Parathyroid adenoma (tissue), 2 donors: Measurements from ENCODE around the gene NEXN.

Source experiments
- H2AFZ ChIP-seq: fragments of 300-600 bp; sonication (generic); one replicate; pipeline ENCODE4 v1.7.0; 2017; ENCODE audit warnings: antibody characterized with exemption, mild to moderate bottlenecking
- H3K27ac ChIP-seq: fragments of 300-600 bp; sonication (generic); one replicate; pipeline ENCODE4 v1.7.0; 2017
- H3K27me3 ChIP-seq: fragments of 300-600 bp; sonication (generic); one replicate; pipeline ENCODE4 v1.7.0; 2017; ENCODE audit warnings: low read length; ENCODE audit not compliant: control insufficient read depth, insufficient read depth
- H3K36me3 ChIP-seq: fragments of 300-600 bp; sonication (generic); one replicate; pipeline ENCODE4 v1.7.0; 2017; ENCODE audit warnings: low read length; ENCODE audit not compliant: control insufficient read depth, insufficient read depth
- H3K4me1 ChIP-seq: fragments of 300-600 bp; sonication (generic); one replicate; pipeline ENCODE4 v1.7.0; 2017; ENCODE audit warnings: control low read depth
- H3K4me2 ChIP-seq: fragments of 300-600 bp; sonication (generic); one replicate; pipeline ENCODE4 v1.7.0; 2017; ENCODE audit warnings: low read length
- H3K4me3 ChIP-seq: fragments of 300-600 bp; sonication (generic); one replicate; pipeline ENCODE4 v1.7.0; 2017; ENCODE audit warnings: low read depth, low read length
- H3K79me2 ChIP-seq: fragments of 300-600 bp; sonication (generic); one replicate; pipeline ENCODE4 v1.7.0; 2017; ENCODE audit warnings: control low read depth
- H3K9ac ChIP-seq: fragments of 300-600 bp; sonication (generic); one replicate; pipeline ENCODE4 v1.7.0; 2017; ENCODE audit warnings: mild to moderate bottlenecking
- H3K9me3 ChIP-seq: fragments of 300-600 bp; sonication (generic); one replicate; pipeline ENCODE4 v1.7.0; 2017; ENCODE audit warnings: low read length; ENCODE audit not compliant: control insufficient read depth
- TF ChIP-seq, protein P1 (sequence below): fragments of 300-600 bp; sonication (generic); IDR thresholded peaks from one replicate; pipeline ENCODE4 v1.7.0; 2017; ENCODE audit warnings: antibody characterized with exemption, mild to moderate bottlenecking
- donor health status: primary hyperparathyroidism.

Gene NEXN

DNA sequence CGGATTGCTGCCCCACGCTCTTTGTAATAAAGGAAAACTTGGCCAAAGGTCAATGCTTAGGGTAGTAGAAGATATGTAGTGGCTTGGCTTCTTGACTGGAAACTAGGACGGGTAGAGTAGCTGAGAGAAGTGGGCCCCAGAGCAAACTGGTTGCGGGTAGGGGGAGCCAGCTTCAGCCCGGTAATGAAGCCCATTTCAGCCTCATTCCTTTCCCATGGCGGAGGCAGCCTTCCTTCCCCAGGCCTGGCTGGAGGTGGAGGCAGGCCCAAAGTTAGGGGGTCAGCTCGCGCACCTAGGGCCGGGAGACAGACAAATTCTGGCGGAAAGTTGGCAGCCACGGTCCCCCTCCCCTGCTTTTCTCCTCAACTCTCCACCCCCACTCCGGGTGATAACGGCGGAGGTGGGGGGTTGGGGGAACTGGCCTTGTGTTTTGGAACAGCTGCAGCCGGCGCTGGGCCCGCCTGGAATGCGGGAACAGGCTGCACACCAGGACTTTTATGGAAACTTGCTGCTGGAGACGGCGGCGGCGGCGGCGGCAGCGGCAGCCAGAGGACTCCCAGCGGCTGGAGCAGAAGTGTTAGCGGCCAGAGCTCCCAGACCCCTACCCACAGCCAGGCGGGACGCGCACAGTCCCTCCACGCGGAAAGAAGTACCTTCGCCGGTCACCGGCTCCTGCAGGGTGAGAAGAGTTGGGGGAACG, at the start of gene NEXN:
Gene NEXN, plus strand, starts transcription at position 544 of the 700 bp plus-strand sequence. CDS start 27,483 bp downstream, outside the sequence.
- Histone ChIP-seq H3K4me1 (no peaks in the 10 kb centered on the region), H3K9me3 (no peaks in the 10 kb centered on the region), H3K4me2 (peak within 1 kb of the TSS; percentile 79), H3K27ac (peak within 1 kb of the TSS; percentile 53), H3K36me3 (no peaks in the 10 kb centered on the region), H3K9ac (no peak within 1 kb of the TSS), H3K27me3 (no peaks in the 10 kb centered on the region), H3K79me2 (no peaks in the 10 kb centered on the region), H2AFZ (peak within 1 kb of the TSS; percentile 87), H3K4me3 (peak within 1 kb of the TSS; percentile 66)
- TF ChIP-seq, protein P1, sequence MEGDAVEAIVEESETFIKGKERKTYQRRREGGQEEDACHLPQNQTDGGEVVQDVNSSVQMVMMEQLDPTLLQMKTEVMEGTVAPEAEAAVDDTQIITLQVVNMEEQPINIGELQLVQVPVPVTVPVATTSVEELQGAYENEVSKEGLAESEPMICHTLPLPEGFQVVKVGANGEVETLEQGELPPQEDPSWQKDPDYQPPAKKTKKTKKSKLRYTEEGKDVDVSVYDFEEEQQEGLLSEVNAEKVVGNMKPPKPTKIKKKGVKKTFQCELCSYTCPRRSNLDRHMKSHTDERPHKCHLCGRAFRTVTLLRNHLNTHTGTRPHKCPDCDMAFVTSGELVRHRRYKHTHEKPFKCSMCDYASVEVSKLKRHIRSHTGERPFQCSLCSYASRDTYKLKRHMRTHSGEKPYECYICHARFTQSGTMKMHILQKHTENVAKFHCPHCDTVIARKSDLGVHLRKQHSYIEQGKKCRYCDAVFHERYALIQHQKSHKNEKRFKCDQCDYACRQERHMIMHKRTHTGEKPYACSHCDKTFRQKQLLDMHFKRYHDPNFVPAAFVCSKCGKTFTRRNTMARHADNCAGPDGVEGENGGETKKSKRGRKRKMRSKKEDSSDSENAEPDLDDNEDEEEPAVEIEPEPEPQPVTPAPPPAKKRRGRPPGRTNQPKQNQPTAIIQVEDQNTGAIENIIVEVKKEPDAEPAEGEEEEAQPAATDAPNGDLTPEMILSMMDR, result no peak

DNA sequence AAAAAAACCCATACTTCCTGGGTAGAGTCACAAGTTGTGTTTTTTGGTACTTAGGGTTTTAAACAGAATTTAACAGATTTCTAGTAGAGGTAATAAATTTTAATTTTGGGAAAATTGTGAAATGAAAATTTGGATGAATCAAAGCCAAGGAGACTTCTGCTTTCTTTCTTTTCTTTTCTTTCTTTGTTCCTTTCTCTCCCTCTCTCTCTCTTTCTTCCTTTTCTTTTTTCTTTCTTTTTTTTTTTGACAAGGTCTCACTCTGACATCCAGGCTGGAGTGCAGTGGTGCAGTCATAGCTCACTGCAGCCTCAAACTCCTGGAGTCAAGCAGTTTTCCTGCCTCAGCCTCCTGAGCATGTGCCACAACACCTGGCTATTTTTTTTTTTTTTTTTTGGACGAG, 46.9 kb upstream of the NEXN start:
- Histone ChIP-seq H2AFZ (no peak overlapping the region), H3K4me2 (no peak overlapping the region), H3K27me3 (no peaks in the 10 kb centered on the region), H3K79me2 (no peaks in the 10 kb centered on the region), H3K4me1 (no peaks in the 10 kb centered on the region), H3K9me3 (no peaks in the 10 kb centered on the region), H3K27ac (no peak overlapping the region), H3K36me3 (no peaks in the 10 kb centered on the region), H3K4me3 (no peak overlapping the region), H3K9ac (no peak overlapping the region)
- TF ChIP-seq, protein P1, result no peak

DNA sequence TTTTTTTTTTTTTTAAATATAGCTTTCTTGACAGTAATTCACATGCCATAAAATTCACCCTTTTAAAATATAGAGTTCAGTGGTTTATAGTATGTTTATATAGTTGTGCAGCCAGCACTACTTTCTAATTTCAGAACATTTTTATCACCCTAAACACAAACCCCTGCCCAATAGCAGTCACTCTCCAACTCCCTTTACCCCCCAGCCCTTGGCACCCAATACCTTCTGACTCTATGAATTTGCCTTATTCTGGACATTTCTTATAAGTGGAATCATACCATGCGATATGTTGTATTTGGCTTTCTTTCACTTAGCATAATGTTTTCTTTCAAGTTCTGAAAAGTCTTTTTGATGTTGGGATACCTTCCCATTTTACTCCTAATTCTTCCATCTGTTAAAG, 42.5 kb upstream of the NEXN start:
- no peaks in the 10 kb centered on the region for H3K79me2 ChIP-seq

DNA sequence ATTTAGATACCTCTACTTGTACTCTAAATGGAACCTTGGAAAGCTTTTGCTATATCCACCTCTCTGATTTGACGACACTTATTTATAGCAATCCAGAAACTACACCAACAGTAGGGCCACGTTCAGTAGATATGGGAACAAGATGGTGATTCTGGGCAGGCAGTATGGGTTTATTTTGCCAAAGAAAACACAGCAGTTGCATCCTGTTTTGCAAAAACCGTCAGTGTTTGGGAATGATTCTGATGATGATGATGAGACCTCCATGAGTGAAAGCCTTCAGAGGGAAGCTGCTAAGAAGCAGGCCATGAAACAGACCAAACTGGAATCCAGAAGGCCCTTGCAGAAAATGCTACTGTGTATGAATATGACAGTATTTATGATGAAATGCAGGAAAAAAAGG, 41.5 kb upstream of the NEXN start:
- Histone ChIP-seq H3K27me3 (no peaks in the 10 kb centered on the region), H3K9ac (no peak overlapping the region), H3K4me2 (no peak overlapping the region), H3K36me3 (no peaks in the 10 kb centered on the region), H3K9me3 (no peaks in the 10 kb centered on the region), H3K79me2 (no peaks in the 10 kb centered on the region), H3K27ac (no peak overlapping the region), H3K4me1 (no peaks in the 10 kb centered on the region), H2AFZ (no peak overlapping the region), H3K4me3 (no peak overlapping the region)
- TF ChIP-seq, protein P1, result no peak

More for the DNA sequence above, 42.5 kb upstream of the NEXN start:
- Histone ChIP-seq H3K27me3 (no peaks in the 10 kb centered on the region), H3K9me3 (no peaks in the 10 kb centered on the region), H3K4me3 (no peak overlapping the region), H3K27ac (no peak overlapping the region), H3K4me1 (no peaks in the 10 kb centered on the region), H3K9ac (no peak overlapping the region), H2AFZ (no peak overlapping the region), H3K4me2 (no peak overlapping the region), H3K36me3 (no peaks in the 10 kb centered on the region)
- TF ChIP-seq, protein P1, result no peak

DNA sequence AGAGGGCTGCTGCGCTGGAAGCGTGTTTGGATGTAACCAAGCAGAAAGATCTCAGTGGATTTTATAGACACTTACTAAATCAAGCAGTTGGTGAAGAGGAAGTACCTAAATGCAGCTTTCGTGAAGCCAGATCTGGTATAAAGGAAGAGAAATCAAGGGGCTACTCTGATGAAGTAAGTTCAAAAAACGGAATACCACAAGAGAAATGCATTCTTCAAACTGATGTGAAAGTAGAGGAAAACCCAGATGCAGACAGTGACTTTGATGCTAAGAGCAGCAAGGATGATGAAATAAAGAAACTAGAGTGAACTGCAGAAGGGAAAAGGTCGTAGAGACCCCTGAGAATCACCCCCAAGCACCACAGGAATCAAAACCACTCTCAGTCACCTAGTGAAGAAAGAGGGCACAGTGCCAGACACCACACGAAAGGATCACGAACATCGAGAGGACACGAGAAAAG, 40.8 kb upstream of the NEXN start:
- no peak overlapping the region for H3K4me3 ChIP-seq
- no peak overlapping the region for H3K27ac ChIP-seq
- H3K9me3 ChIP-seq, result no peaks in the 10 kb centered on the region
- H3K27me3 ChIP-seq, result no peaks in the 10 kb centered on the region
- H3K4me2 ChIP-seq, result no peak overlapping the region
- no peaks in the 10 kb centered on the region for H3K4me1 ChIP-seq
- no peak overlapping the region for H3K9ac ChIP-seq
- H3K79me2 ChIP-seq, result no peaks in the 10 kb centered on the region
- H3K36me3 ChIP-seq, result no peaks in the 10 kb centered on the region
- TF ChIP-seq, protein P1, result no peak
- H2AFZ ChIP-seq, result no peak overlapping the region
